HUES64 (cell line): ENCODE measurements around the gene PFKFB2.

Experiments used
- H3K27ac ChIP-seq: 2 replicates; pipeline ENCODE4 v1.7.0; 2013; ENCODE audit warnings: low read depth, low read length, inconsistent platforms
- H3K27me3 ChIP-seq: 2 replicates; pipeline ENCODE4 v1.6.1; 2013; ENCODE audit warnings: mild to moderate bottlenecking, low read length; ENCODE audit not compliant: insufficient read depth
- H3K36me3 ChIP-seq: 2 replicates; pipeline ENCODE4 v1.6.1; 2013; ENCODE audit warnings: mild to moderate bottlenecking, low read length; ENCODE audit not compliant: insufficient read depth
- H3K4me1 ChIP-seq: 2 replicates; pipeline ENCODE4 v1.6.1; 2013; ENCODE audit warnings: mild to moderate bottlenecking, low read length, moderate library complexity; ENCODE audit not compliant: insufficient read depth
- H3K4me3 ChIP-seq: 2 replicates; pipeline ENCODE4 v1.5.1; 2013; ENCODE audit warnings: mild to moderate bottlenecking, low read length, moderate library complexity
- H3K9ac ChIP-seq: 2 replicates; pipeline ENCODE4 v1.6.1; 2013; ENCODE audit warnings: mild to moderate bottlenecking, low read depth, low read length
- H3K9me3 ChIP-seq: 2 replicates; pipeline ENCODE4 v1.6.1; 2013; ENCODE audit warnings: low read depth, low read length; ENCODE audit not compliant: insufficient read depth
- WGBS: fragments of 150-250, 120-280 bp; methylation state at CpG from one replicate; pipeline ENCODE4 v1.1.7; 2013; ENCODE audit warnings: missing lambda C conversion rate; 5-methylcytosine and 5-hydroxymethylcytosine counted together

PFKFB2 gene

GRCh38 chr1:207024202-207025145, 28.6 kb upstream of the PFKFB2 start:
- no peak overlapping the region for H3K4me3 ChIP-seq
- no peaks in the 10 kb centered on the region for H3K27me3 ChIP-seq
- H3K9ac ChIP-seq: no peak overlapping the region
- peaks cover 25% of the 10 kb centered on the region for H3K4me1 ChIP-seq
- H3K27ac ChIP-seq: no peak overlapping the region
- H3K9me3 ChIP-seq: no peaks in the 10 kb centered on the region
- no peaks in the 10 kb centered on the region for H3K36me3 ChIP-seq
- 79% methylated on average over 13 of the region's 18 CpGs for WGBS

- Histone ChIP-seq H3K27me3 (no peaks in the 10 kb centered on the region), H3K4me3 (no peak overlapping the region), H3K36me3 (no peaks in the 10 kb centered on the region), H3K4me1 (peaks cover 33% of the 10 kb centered on the region), H3K9me3 (no peaks in the 10 kb centered on the region), H3K9ac (no peak overlapping the region), H3K27ac (no peak overlapping the region; the same call in 1 of the 2 replicates)
- WGBS: 29% methylated on average over 4 of the region's 5 CpGs
These were observed 27.8 kb upstream of the PFKFB2 start for GRCh38 chr1:207025146-207025880.

- Histone ChIP-seq H3K9ac (no peak overlapping the region), H3K4me3 (no peak overlapping the region), H3K27me3 (no peaks in the 10 kb centered on the region), H3K9me3 (no peaks in the 10 kb centered on the region), H3K27ac (no peak overlapping the region), H3K36me3 (no peaks in the 10 kb centered on the region), H3K4me1 (peaks cover 36% of the 10 kb centered on the region)
- 86% methylated on average over 4 of the region's 4 CpGs for WGBS
These were observed 27.0 kb upstream of the PFKFB2 start for GRCh38 chr1:207026104-207026534.

- Histone ChIP-seq H3K36me3 (no peaks in the 10 kb centered on the region), H3K4me3 (no peak overlapping the region), H3K9ac (no peak overlapping the region), H3K9me3 (no peaks in the 10 kb centered on the region), H3K27me3 (no peaks in the 10 kb centered on the region), H3K4me1 (peaks cover 44% of the 10 kb centered on the region), H3K27ac (no peak overlapping the region)
- 92% methylated on average over 18 of the region's 18 CpGs for WGBS
These were observed 25.8 kb upstream of the PFKFB2 start for GRCh38 chr1:207027206-207027777.

- Histone ChIP-seq H3K4me3 (no peak overlapping the region), H3K27ac (no peak overlapping the region), H3K36me3 (no peaks in the 10 kb centered on the region), H3K27me3 (no peaks in the 10 kb centered on the region), H3K9ac (no peak overlapping the region), H3K4me1 (peaks cover 48% of the 10 kb centered on the region), H3K9me3 (no peaks in the 10 kb centered on the region)
- 100% methylated on average over 1 of the region's 1 CpG for WGBS
These were observed 25.2 kb upstream of the PFKFB2 start for GRCh38 chr1:207027921-207028320.

- H3K9me3 ChIP-seq: no peaks in the 10 kb centered on the region
- no peak overlapping the region for H3K9ac ChIP-seq
- 94% methylated on average over 2 of the region's 2 CpGs for WGBS
- peaks cover 55% of the 10 kb centered on the region for H3K4me1 ChIP-seq
- no peak overlapping the region for H3K27ac ChIP-seq
- no peak overlapping the region for H3K4me3 ChIP-seq
- no peaks in the 10 kb centered on the region for H3K36me3 ChIP-seq
- H3K27me3 ChIP-seq: no peaks in the 10 kb centered on the region
These were observed 24.0 kb upstream of the PFKFB2 start for GRCh38 chr1:207028884-207029650.

- Histone ChIP-seq H3K4me1 (peaks cover 51% of the 10 kb centered on the region), H3K36me3 (no peaks in the 10 kb centered on the region), H3K27me3 (no peaks in the 10 kb centered on the region), H3K9me3 (no peaks in the 10 kb centered on the region), H3K9ac (no peak overlapping the region), H3K4me3 (no peak overlapping the region), H3K27ac (no peak overlapping the region)
- 84% methylated on average over 5 of the region's 5 CpGs for WGBS
These were observed 23.2 kb upstream of the PFKFB2 start for GRCh38 chr1:207029701-207030521.

GRCh38 chr1:207030522-207031009, 22.5 kb upstream of the PFKFB2 start:
- Histone ChIP-seq H3K4me3 (no peak overlapping the region), H3K36me3 (no peaks in the 10 kb centered on the region), H3K4me1 (peaks cover 46% of the 10 kb centered on the region), H3K27me3 (no peaks in the 10 kb centered on the region), H3K9ac (no peak overlapping the region), H3K27ac (no peak overlapping the region), H3K9me3 (no peaks in the 10 kb centered on the region)
- 81% methylated on average over 4 of the region's 5 CpGs for WGBS

GRCh38 chr1:207031016-207031415, 22.1 kb upstream of the PFKFB2 start:
- Histone ChIP-seq H3K36me3 (no peaks in the 10 kb centered on the region), H3K27me3 (no peaks in the 10 kb centered on the region), H3K9ac (no peak overlapping the region), H3K4me1 (peaks cover 41% of the 10 kb centered on the region), H3K27ac (no peak overlapping the region), H3K9me3 (no peaks in the 10 kb centered on the region), H3K4me3 (no peak overlapping the region)
- 74% methylated on average over 1 of the region's 1 CpG for WGBS

GRCh38 chr1:207031632-207032264, 21.3 kb upstream of the PFKFB2 start:
- no peak overlapping the region for H3K9ac ChIP-seq
- peak overlapping the region; percentile 22 for H3K4me3 ChIP-seq
- H3K27me3 ChIP-seq: no peaks in the 10 kb centered on the region
- no peaks in the 10 kb centered on the region for H3K36me3 ChIP-seq
- 90% methylated on average over 7 of the region's 7 CpGs for WGBS
- peaks cover 35% of the 10 kb centered on the region for H3K4me1 ChIP-seq
- no peaks in the 10 kb centered on the region for H3K9me3 ChIP-seq
- H3K27ac ChIP-seq: no peak overlapping the region
